SK-N-MC (cell line): ENCODE data around the gene IGFBP1.
"Not testable (repeated sequence)": the region's sequence is repeated elsewhere in the genome, so short reads cannot be mapped to it uniquely, and the experiment has no call there.

Experiments used
- DNase-seq: peaks from one replicate; pipeline ENCODE4 v3.0.0-alpha.2; 2011; ENCODE audit warnings: low read depth, low spot score
- H3K27ac ChIP-seq: fragments of 200-600 bp; sonication (generic); 2 replicates; pipeline ENCODE4 v1.5.1; 2016; ENCODE audit warnings: mixed run types
- H3K36me3 ChIP-seq: fragments of 200-600 bp; sonication (generic); 2 replicates; pipeline ENCODE4 v1.6.1; 2017; ENCODE audit warnings: antibody characterized with exemption, low read length, mixed read lengths; ENCODE audit not compliant: insufficient read depth
- H3K4me3 ChIP-seq: fragments of 200-600 bp; sonication (generic); 2 replicates; pipeline ENCODE4 v1.5.1; 2016
- H3K9ac ChIP-seq: fragments of 200-600 bp; sonication (generic); 2 replicates; pipeline ENCODE4 v1.8.0; 2017; ENCODE audit warnings: mixed run types, mixed read lengths; ENCODE audit not compliant: insufficient read length
- H3K9me3 ChIP-seq: fragments of 200-600 bp; sonication (generic); 2 replicates; pipeline ENCODE4 v1.6.1; 2017; ENCODE audit warnings: low read depth, mild to moderate bottlenecking, antibody characterized with exemption, low read length, moderate library complexity, mixed read lengths
- EZH2 ChIP-seq: fragments of 200-600 bp; sonication (generic); IDR thresholded peaks from one replicate; pipeline ENCODE4 v1.6.1; 2017; ENCODE audit warnings: antibody characterized with exemption
- FOXP2 ChIP-seq: optimal IDR thresholded peaks from 2 replicates; pipeline ENCODE3; 2011; ENCODE audit warnings: mild to moderate bottlenecking, moderate library complexity; ENCODE audit not compliant: insufficient read depth; ENCODE audit errors: extremely low read length, control extremely low read depth
- POLR2AphosphoS5 ChIP-seq: IDR thresholded peaks from 2 replicates; pipeline ENCODE4 v1.6.1; 2012; ENCODE audit warnings: mild to moderate bottlenecking, low read depth, low read length, borderline replicate concordance

Gene IGFBP1

GRCh38 chr7:45888185-45888992 is at the start of gene IGFBP1:
Gene IGFBP1 (plus strand): TSS chr7:45888488. CDS start chr7:45888653, 165 bp downstream.
- Histone ChIP-seq H3K27ac (no peak within 1 kb of the TSS), H3K9me3 (no peaks in the 10 kb centered on the region), H3K9ac (no peak within 1 kb of the TSS), H3K4me3 (no peak within 1 kb of the TSS), H3K36me3 (no peaks in the 10 kb centered on the region)
- DNase-seq: no peak
- no peak for TF ChIP-seq FOXP2

- H3K27ac ChIP-seq, H3K9me3 ChIP-seq, H3K36me3 ChIP-seq, H3K9ac ChIP-seq, DNase-seq, H3K4me3 ChIP-seq: not testable (repeated sequence)
Observed at GRCh38 chr7:45838852-45839251, 49.4 kb upstream of the IGFBP1 start.

GRCh38 chr7:45841926-45842717 is 46.2 kb upstream of the IGFBP1 start:
- H3K4me3 ChIP-seq, H3K9me3 ChIP-seq, H3K27ac ChIP-seq, DNase-seq, H3K9ac ChIP-seq, H3K36me3 ChIP-seq: not testable (repeated sequence)

GRCh38 chr7:45846536-45846935 is 41.8 kb upstream of the IGFBP1 start:
- DNase-seq, H3K36me3 ChIP-seq, H3K4me3 ChIP-seq, H3K27ac ChIP-seq, H3K9ac ChIP-seq, H3K9me3 ChIP-seq: not testable (repeated sequence)

- not testable (repeated sequence) for H3K9me3 ChIP-seq, H3K27ac ChIP-seq, DNase-seq, H3K36me3 ChIP-seq, H3K4me3 ChIP-seq, H3K9ac ChIP-seq
Observed at GRCh38 chr7:45848734-45849133, 39.6 kb upstream of the IGFBP1 start.

GRCh38 chr7:45852984-45853383 is 35.3 kb upstream of the IGFBP1 start:
- H3K9ac ChIP-seq, DNase-seq, H3K36me3 ChIP-seq, H3K4me3 ChIP-seq, H3K27ac ChIP-seq, H3K9me3 ChIP-seq: not testable (repeated sequence)

GRCh38 chr7:45853491-45853890 is 34.8 kb upstream of the IGFBP1 start:
- not testable (repeated sequence) for H3K27ac ChIP-seq, H3K9ac ChIP-seq, DNase-seq, H3K36me3 ChIP-seq, H3K9me3 ChIP-seq, H3K4me3 ChIP-seq

GRCh38 chr7:45855680-45856079 is 32.6 kb upstream of the IGFBP1 start:
- not testable (repeated sequence) for DNase-seq, H3K4me3 ChIP-seq, H3K9ac ChIP-seq, H3K27ac ChIP-seq, H3K9me3 ChIP-seq, H3K36me3 ChIP-seq

GRCh38 chr7:45856888-45857287 is 31.4 kb upstream of the IGFBP1 start:
- H3K4me3 ChIP-seq, H3K36me3 ChIP-seq, H3K9ac ChIP-seq, H3K27ac ChIP-seq, DNase-seq, H3K9me3 ChIP-seq: not testable (repeated sequence)

GRCh38 chr7:45863715-45864114 is 24.6 kb upstream of the IGFBP1 start:
- no peak for DNase-seq
- Histone ChIP-seq H3K27ac (no peak overlapping the region), H3K9me3 (no peaks in the 10 kb centered on the region), H3K9ac (no peak overlapping the region), H3K4me3 (no peak overlapping the region), H3K36me3 (no peaks in the 10 kb centered on the region)
- TF ChIP-seq FOXP2 (no peak), EZH2 (no peak), POLR2AphosphoS5 (no peak)
